GM12872 (cell line): Measurements from ENCODE around the gene KLF5.

ENCODE experiments used
- TF ChIP-seq, protein P1 (sequence below): IDR thresholded peaks from 3 replicates; pipeline ENCODE4 v1.5.1; 2011; ENCODE audit warnings: low read depth, mild to moderate bottlenecking, low read length, moderate library complexity; ENCODE audit not compliant: insufficient read depth

The KLF5 gene

DNA sequence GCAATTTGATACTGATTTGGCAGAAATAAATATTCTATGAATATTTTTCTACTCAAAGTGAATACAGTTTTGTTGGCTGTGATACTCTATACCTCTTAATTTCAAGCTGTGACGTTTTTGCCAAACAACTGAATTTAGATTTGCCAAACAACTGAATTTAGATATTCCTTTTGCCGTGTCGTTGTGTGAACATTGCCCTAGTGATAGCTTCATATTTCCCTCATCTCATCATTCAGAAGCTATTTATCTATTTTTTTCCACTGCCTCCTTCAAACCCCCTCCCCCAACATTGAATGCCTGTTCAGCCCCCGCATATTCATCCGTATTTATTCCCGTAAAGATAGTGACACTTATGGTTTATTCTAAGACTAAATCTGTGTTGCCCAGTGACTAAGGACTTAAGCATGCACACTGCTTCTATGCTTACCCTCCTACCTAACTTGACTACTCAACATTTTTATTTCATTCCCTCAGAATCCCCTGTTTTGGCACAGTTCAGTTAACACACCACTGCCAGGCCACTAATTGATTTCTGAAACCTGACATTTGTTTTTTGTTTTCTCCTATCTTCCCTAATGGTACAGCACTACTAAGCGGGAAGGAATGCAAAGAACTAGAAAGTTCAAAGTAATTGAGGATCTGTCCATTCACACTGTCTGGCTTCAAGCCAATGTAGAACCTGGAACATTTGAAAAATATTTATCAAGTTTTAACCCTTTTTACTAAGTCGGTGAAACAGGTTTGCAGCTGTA, 2.8 kb upstream of the KLF5 start:
- TF ChIP-seq, protein P1, sequence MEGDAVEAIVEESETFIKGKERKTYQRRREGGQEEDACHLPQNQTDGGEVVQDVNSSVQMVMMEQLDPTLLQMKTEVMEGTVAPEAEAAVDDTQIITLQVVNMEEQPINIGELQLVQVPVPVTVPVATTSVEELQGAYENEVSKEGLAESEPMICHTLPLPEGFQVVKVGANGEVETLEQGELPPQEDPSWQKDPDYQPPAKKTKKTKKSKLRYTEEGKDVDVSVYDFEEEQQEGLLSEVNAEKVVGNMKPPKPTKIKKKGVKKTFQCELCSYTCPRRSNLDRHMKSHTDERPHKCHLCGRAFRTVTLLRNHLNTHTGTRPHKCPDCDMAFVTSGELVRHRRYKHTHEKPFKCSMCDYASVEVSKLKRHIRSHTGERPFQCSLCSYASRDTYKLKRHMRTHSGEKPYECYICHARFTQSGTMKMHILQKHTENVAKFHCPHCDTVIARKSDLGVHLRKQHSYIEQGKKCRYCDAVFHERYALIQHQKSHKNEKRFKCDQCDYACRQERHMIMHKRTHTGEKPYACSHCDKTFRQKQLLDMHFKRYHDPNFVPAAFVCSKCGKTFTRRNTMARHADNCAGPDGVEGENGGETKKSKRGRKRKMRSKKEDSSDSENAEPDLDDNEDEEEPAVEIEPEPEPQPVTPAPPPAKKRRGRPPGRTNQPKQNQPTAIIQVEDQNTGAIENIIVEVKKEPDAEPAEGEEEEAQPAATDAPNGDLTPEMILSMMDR: no peak

DNA sequence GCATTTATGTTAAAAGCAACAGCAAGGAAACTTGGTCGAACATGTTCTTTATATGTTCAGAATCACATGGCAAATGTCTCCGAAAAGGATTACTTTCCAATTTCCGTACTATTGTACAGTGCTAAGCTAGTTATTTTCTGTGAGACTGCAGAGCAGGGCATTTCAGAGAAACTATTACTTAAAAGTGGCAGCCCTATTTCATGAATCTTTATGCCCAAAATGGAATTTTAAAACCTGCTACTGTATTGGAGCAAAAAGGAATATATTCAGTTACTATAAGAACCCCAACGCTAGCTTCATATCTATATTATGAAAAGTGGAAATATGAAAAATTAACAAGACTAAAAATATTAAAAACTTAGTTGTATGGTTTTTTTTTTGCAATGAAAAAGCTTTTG, 2.2 kb upstream of the KLF5 start:
- TF ChIP-seq, protein P1: no peak

DNA sequence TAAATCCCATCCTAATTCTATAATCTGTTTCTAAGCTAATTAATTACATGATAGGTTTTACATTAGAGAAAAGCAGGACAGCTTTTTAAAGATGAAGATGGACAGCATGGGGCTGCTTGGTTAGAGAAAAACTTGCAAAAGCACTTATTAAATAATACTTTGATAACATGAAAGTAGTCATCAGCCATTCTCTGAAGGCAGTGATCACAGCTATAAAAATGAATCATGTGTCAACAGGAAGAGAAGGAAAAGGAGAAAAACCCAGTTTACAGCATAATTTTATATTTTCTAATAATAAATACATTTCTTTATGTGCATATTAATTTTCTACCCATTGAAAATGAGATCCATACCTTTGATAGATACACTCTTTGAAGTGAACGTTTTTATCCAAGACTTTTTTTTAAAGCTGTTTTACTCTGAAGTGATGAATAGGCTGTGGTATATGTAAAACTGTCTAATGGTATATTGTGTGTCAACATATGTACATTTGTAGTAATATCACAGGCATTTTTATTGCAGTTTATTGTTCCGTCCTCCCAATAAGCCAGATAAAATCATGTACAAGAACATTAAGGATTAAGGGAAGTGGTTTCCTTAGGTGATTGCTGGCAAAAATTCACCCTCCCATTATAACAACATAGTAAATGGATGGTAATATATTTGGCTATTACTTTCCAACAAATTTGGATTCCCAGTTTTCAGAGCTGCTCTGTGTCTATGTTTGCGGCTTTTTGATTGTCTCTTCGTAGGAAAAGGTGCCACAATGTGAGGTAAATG, 1.3 kb upstream of the KLF5 start:
- TF ChIP-seq, protein P1: no peak

DNA sequence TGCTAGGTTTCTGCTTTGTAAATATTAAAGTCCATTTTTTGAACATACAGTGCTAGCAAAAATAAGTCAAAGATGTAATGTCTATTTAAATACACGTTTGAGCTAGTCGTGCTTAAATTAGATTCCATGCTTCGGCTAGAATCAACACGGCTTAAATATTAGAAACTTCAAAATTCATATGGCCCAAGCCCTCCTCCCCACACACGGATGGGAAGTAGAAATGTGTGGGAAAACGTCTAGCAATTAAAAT, 816 bp upstream of the KLF5 start:
- TF ChIP-seq, protein P1: no peak

DNA sequence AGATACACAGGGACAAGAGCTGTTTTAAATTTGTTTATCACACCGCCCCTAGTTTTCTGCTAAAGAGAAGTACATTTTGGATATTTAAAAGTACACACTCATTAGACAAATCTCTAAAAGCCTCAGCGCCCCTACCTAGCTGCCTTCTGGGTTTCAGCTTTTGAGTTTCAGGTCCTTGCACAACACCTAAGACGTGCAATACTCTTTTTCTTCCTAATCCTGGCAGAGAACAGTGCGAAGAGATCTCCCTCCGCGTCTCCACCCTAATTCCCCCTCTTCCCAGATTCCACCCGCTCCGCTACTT, 421 bp upstream of the KLF5 start:
- TF ChIP-seq, protein P1: no peak

DNA sequence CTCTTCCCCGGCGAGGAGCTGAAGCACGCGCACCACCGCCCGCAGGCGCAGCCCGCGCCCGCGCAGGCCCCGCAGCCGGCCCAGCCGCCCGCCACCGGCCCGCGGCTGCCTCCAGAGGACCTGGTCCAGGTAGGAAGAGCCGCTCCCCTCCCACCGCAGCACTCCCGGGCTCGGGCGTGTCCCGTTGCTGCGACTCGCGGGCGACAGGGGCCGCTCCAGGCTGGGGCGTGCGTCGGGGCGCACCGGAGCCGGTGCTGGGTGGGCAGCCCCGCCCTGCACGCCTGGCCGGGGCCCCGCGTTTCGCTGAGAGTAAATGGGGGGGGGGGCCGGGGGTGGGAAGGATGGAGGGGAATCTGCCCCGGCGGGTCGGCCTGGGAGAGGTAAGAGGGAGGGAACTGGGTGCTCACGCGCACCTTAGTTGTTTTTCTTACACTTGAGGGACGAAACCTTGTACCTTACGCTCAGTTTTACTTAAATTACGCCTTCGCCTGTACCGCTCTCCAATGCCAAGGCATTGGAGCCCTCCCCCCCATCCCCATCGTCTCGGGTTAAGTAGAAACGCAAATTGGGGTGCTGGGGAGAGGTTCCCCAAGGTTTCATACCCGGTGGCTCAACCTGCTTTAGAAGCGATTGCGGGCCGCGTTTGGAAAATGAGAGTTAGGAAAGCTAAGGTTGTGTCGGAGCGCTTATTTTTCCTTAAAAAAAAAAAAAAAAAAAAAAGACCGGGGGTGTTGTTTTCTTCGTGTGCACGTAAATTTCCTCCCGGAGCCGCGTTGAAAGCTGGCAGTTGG, 850 bp downstream of the KLF5 start:
- TF ChIP-seq, protein P1: no peak; the same call in 1 of the 3 replicates

DNA sequence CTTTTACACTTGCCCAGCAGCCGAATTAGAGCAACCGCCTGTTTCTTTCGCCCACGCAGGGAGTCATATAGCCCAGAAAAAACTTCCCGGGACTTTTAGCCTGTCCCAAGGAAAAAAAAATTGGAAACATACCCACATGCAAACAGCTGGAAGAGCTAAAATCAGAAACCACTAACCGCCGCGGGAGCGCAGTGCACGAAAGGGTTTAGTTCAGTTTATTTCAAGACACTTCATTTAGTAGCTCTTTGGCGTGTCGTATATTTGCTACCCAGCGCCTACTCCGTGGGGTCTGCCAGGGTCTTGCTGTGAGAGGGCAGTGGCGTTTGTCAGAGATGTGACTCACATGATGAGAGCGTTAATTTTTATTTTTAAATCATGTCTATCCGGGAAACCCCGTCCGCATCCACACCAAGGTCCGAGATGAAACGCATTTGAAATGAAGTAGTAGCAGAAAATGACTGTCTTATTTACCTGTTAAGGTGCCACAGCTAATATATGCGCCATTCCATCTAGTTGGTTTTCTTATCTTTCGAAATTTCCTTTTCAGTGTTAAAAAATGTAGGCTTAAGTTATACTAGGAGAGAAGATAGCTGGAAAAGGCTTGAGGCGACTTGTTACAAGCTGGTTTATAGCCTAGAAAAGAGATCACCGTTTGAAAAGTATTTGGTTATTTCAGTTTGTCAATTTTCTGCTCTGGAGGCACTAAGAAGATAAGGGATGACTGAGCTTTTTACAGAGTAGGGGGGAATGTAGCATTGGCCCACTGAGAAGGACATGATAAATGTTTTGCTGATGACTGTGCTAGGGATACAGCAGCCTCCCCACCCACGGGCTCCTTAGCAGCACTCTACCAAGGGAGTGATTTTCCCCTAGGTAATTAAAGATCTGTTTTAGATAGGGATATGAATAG, 1.7 kb downstream of the KLF5 start:
- TF ChIP-seq, protein P1: no peak
